NK-92 (cell line): ENCODE results near the gene OPN4.

Experiments
- DNase-seq: peaks from one replicate; lab custom pipeline; 2025; ENCODE audit not compliant: unreplicated experiment; lab: John Stamatoyannopoulos, UW

The OPN4 gene

GRCh38 chr10:86715836-86716235 is 61.5 kb downstream of the OPN4 start:
- no peak for DNase-seq
